Raji (cell line): ENCODE results near the gene KBTBD13.

Experiments used
- POLR2A ChIP-seq: IDR thresholded peaks from 2 replicates; pipeline ENCODE4 v1.6.1; 2011; ENCODE audit warnings: low read depth, low read length, control low read depth; ENCODE audit not compliant: insufficient read depth

The KBTBD13 gene

GRCh38 chr15:65102912-65103311 lies 26.4 kb downstream of the KBTBD13 start:
- no peak for TF ChIP-seq POLR2A

DNA sequence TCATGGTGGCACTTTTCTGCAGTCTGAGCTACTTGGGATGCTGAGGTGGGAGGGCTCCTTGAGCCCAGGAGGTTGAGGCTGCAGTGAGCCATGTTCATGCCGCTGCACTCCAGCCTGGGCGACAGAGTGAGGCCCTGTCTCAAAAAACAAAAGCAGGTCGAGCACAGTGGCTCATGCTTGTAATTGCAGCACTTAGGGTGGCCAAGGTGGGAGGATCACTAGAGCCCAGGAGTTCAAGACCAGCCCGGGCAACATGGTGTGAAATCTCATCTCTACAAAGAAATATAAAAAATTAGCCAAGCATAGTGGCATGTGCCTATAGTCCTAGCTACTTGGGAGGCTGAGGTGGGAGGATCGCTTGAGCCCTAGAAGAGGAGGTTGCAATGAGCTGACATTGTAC lies 28.5 kb downstream of the KBTBD13 start:
- TF ChIP-seq POLR2A = no peak

DNA sequence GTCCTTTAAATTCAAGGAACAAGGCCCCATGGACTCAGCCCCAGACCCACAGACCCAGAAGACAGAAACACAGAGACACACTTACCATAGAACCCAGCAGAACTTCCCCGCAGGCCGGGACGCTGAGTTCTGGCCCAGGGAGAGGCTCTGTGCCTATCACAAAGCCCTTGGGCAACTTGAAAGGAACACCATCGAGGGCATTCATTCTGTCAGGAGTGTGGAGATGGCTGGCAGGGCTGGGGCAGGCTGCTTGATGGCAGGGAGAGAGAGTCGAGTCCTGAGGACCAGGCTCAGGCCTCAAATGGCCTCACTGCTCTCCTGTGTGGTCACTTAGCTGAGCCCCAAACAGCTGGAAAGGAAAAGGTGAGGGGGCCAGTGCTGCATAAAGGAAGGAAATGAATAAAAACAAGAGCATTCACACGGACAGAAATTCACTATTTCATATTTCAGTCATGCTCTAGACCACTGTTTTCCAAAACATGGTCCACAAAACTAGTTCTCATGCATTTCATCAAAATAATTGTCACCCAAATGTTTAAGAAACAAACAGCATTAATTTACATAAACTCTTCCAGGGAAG lies 29.6 kb downstream of the KBTBD13 start:
- TF ChIP-seq POLR2A = no peak

- TF ChIP-seq POLR2A = no peak
Observed at GRCh38 chr15:65110676-65111292, 34.2 kb downstream of the KBTBD13 start.

GRCh38 chr15:65115086-65115485 lies 38.5 kb downstream of the KBTBD13 start, which contains the start of gene UBAP1L:
TSS of gene UBAP1L (minus strand) at chr15:65115200. CDS start at chr15:65106215, 8,985 bp downstream.
- no peak for TF ChIP-seq POLR2A

GRCh38 chr15:65115542-65115941 lies 39.0 kb downstream of the KBTBD13 start:
- no peak for TF ChIP-seq POLR2A
